ENCODE results near the gene RAB3A.

- TF ChIP-seq, protein P1, sequence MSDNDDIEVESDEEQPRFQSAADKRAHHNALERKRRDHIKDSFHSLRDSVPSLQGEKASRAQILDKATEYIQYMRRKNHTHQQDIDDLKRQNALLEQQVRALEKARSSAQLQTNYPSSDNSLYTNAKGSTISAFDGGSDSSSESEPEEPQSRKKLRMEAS (IDR thresholded peaks at IDR 0.05): no peak
- TF ChIP-seq RAD21 (conservative IDR thresholded peaks at IDR 0.05 in 1 of 2, IDR thresholded peaks at IDR 0.05 in 1 of 2): no peak
Measured at GRCh38 chr19:18218159-18218558, 14.3 kb upstream of the RAB3A start.

Data from A549 (cell line).